Measurements from ENCODE around the gene ECT2.

DNA sequence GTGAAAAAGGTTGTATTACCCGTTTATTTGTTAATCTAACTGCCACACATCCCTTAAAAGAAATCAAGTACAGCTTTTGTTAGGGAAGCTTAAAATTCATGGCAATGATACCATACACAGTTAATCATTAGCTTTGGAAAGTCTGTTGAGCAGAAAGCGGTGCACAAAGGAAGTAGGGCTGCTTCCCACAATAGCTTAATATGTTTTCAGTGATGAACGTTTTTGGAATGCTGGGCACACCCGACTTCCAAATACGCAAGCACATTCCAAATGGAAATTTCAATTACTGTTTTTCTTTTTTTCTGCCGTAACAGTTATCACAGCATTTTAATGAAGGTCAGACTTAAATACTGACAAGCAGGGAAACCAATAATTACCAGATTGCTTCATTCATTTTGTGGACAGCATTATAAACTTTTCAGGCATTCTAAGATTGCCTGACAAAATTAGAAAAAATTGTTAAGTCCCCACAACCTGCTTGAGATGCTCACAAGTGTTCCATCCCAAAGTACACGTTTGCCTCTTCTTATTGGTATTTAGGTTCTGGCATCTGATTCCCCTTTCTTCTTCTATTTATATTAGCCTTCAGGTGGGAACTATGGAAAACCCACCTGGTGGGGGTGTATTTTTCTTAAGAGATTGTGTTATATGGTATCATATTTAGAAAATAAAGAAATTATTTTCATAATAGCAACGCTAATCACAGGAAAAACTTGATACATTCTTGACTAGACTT lies 1.1 kb upstream of the ECT2 start:
- no peak for TF ChIP-seq EZH2 (IDR thresholded peaks at IDR 0.05; ENCODE audit: borderline replicate concordance, low read depth, low read length, poor library complexity, severe bottlenecking)
- TF ChIP-seq, protein P1, sequence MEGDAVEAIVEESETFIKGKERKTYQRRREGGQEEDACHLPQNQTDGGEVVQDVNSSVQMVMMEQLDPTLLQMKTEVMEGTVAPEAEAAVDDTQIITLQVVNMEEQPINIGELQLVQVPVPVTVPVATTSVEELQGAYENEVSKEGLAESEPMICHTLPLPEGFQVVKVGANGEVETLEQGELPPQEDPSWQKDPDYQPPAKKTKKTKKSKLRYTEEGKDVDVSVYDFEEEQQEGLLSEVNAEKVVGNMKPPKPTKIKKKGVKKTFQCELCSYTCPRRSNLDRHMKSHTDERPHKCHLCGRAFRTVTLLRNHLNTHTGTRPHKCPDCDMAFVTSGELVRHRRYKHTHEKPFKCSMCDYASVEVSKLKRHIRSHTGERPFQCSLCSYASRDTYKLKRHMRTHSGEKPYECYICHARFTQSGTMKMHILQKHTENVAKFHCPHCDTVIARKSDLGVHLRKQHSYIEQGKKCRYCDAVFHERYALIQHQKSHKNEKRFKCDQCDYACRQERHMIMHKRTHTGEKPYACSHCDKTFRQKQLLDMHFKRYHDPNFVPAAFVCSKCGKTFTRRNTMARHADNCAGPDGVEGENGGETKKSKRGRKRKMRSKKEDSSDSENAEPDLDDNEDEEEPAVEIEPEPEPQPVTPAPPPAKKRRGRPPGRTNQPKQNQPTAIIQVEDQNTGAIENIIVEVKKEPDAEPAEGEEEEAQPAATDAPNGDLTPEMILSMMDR (conservative IDR thresholded peaks at IDR 0.05; ENCODE audit: low read depth, low read length): no peak

Measured in A673 (cell line).